K562 (cell line): ENCODE results near the gene SCFD1. TPM values are rescaled to one million over a fixed set of nuclear protein-coding genes. Genes with fewer than 3 reads are reported as not detected.

Experiments used
- ATAC-seq: fragments of 200-7000 bp; cut with Tn5 transposase; 3 replicates; pipeline ENCODE4 v1.9.1; 2020; ENCODE audit warnings: moderate library complexity
- Bru-seq: library from RNA; stranded (reverse); fragments of 400-500 nt; gene quantifications from one replicate; lab custom pipeline; 2021; lab: Mats Ljungman, UMichigan
- BruChase-seq, 2 experiments: library from RNA; stranded (reverse); fragments of 400-500 nt; gene quantifications; one replicate each; lab custom pipeline; 2021; lab: Mats Ljungman, UMichigan
- BruUV-seq: library from RNA; stranded (reverse); fragments of 400-500 nt; replicated peaks from 2 replicates; lab custom pipeline; 2021; lab: Mats Ljungman, UMichigan
- CTCF ChIA-PET: fragments of 300-600 bp; formaldehyde crosslinking; extraction: SDS; loops from one replicate; lab custom pipeline; 2021; ENCODE audit warnings: low intra/inter-chr PET ratio; lab: Yijun Ruan, JAX
- POLR2A ChIA-PET: fragments of 300-600, 350-650 bp; sonication (Branson Sonifier 250); formaldehyde crosslinking; extraction: SDS; loops from one replicate; lab custom pipeline; 2021; ENCODE audit warnings: antibody characterized with exemption, inconsistent platforms; lab: Yijun Ruan, JAX
- DNase-seq, 4 experiments: peaks; one replicate each; pipeline versions ENCODE4 v3.0.0 to v3.0.0-alpha.2; 2011 to 2018; ENCODE audit warnings: low spot score in 3 of 4, mixed read lengths in 3 of 4; ENCODE audit errors: extremely low read depth in 1 of 4
- FAIRE-seq: peaks from 2 replicates; lab custom pipeline; 2011; peaks lifted over from hg19 to GRCh38; lab: Jason Lieb, UNC
- H2AFZ ChIP-seq: 2 replicates; pipeline ENCODE4 v1.6.0; 2011; ENCODE audit warnings: low read depth, low read length, control low read depth, inconsistent platforms
- H3K27ac ChIP-seq: fragments of 200-600 bp; 3 replicates; pipeline ENCODE4 v1.8.0; 2011; ENCODE audit warnings: low read depth, mild to moderate bottlenecking, control low read depth, inconsistent platforms, low read length, moderate library complexity, mixed read lengths; ENCODE audit errors: extremely low read depth
- H3K27me3 ChIP-seq, 2 experiments: fragments of 300-600 bp in 1 of 2; 2 replicates in 1 of 2; 3 replicates in 1 of 2; pipeline versions ENCODE4 v1.6.0 to v1.8.0; 2011; ENCODE audit warnings: inconsistent platforms in 2 of 2, low read length in 2 of 2, mild to moderate bottlenecking in 1 of 2, mixed read lengths in 1 of 2, moderate library complexity in 1 of 2; ENCODE audit not compliant: control insufficient read depth in 2 of 2, insufficient read depth in 2 of 2
- H3K36me3 ChIP-seq: fragments of 300-600 bp; 3 replicates; pipeline ENCODE4 v1.8.0; 2011; ENCODE audit warnings: mild to moderate bottlenecking, low read length, inconsistent platforms; ENCODE audit not compliant: control insufficient read depth, insufficient read depth
- H3K4me1 ChIP-seq, 2 experiments: fragments of 200-600 bp in 1 of 2; replicated peaks in 1 of 2; 2 replicates in 1 of 2; 3 replicates in 1 of 2; pipeline versions ENCODE4 v1.5.1 to v1.8.0; 2011; ENCODE audit warnings: inconsistent platforms in 2 of 2, low read length in 2 of 2, mild to moderate bottlenecking in 1 of 2, mixed read lengths in 1 of 2, moderate library complexity in 1 of 2; ENCODE audit not compliant: control insufficient read depth in 2 of 2, insufficient read depth in 2 of 2
- H3K4me2 ChIP-seq: 2 replicates; pipeline ENCODE4 v1.6.1; 2011; ENCODE audit warnings: low read length, control low read depth, inconsistent platforms, mixed read lengths; ENCODE audit not compliant: insufficient read depth
- H3K4me3 ChIP-seq: fragments of 200-600 bp; sonication (generic), shearing (Covaris generic); 2 replicates; pipeline ENCODE4 v1.5.1; 2016; ENCODE audit warnings: control low read depth, inconsistent platforms
- H3K79me2 ChIP-seq: fragments of 200-600 bp; 3 replicates; pipeline ENCODE4 v1.8.0; 2011; ENCODE audit warnings: low read length, inconsistent platforms; ENCODE audit not compliant: control insufficient read depth, insufficient read depth
- H3K9ac ChIP-seq, 2 experiments: 2 replicates each; pipeline versions ENCODE4 v1.6.0 to v1.6.1; 2011; ENCODE audit warnings: low read depth in 2 of 2, low read length in 2 of 2, control low read depth in 1 of 2, inconsistent platforms in 1 of 2, mild to moderate bottlenecking in 1 of 2, mixed read lengths in 1 of 2; ENCODE audit not compliant: insufficient read depth in 1 of 2
- H3K9me1 ChIP-seq: one replicate; pipeline ENCODE4 v1.6.0; 2011; ENCODE audit warnings: inconsistent platforms, mild to moderate bottlenecking, low read length, moderate library complexity; ENCODE audit not compliant: control insufficient read depth, insufficient read depth
- H3K9me3 ChIP-seq: replicated peaks from 2 replicates; pipeline ENCODE4 v1.5.1; 2011; ENCODE audit warnings: low read depth, low read length, inconsistent platforms; ENCODE audit not compliant: control insufficient read depth, insufficient read depth
- H4K20me1 ChIP-seq: replicated peaks from 2 replicates; pipeline ENCODE4 v1.6.1; 2011; ENCODE audit warnings: low read length, inconsistent platforms, mixed read lengths; ENCODE audit not compliant: control insufficient read depth, insufficient read depth
- ATF3 ChIP-seq, 2 experiments: fragments of 450-650 bp in 1 of 2; sonication (generic) in 1 of 2; formaldehyde crosslinking in 1 of 2; IDR thresholded peaks in 1 of 2; conservative IDR thresholded peaks in 1 of 2; 2 replicates each; pipeline versions ENCODE4 v1.6.1 to v1.8.1; 2016 to 2023; ENCODE audit warnings: mild to moderate bottlenecking in 2 of 2, moderate library complexity in 2 of 2, inconsistent platforms in 1 of 2, missing genetic modification reagents in 1 of 2
- CCNT2 ChIP-seq: IDR thresholded peaks from 2 replicates; pipeline ENCODE4 v1.6.1; 2011; ENCODE audit warnings: borderline replicate concordance, low read depth, mild to moderate bottlenecking, moderate library complexity, mixed read lengths, low read length; ENCODE audit not compliant: insufficient read length; ENCODE audit errors: extremely low read depth
- IRF2 ChIP-seq: sonication (generic); formaldehyde crosslinking; IDR thresholded peaks from 2 replicates; pipeline ENCODE4 v1.8.1; 2022; ENCODE audit warnings: mild to moderate bottlenecking, missing genetic modification reagents
- NR4A1 ChIP-seq, 2 experiments: fragments of 250-450 bp in 1 of 2; fragments of 450-650 bp in 1 of 2; sonication (Bioruptor Pico) in 1 of 2; IDR thresholded peaks; 2 replicates each; pipeline versions ENCODE4 v1.4.0 to v1.6.1; 2016 to 2020; ENCODE audit warnings: mild to moderate bottlenecking in 2 of 2, missing compliant biosample characterization in 1 of 2, missing genetic modification characterization in 1 of 2, moderate library complexity in 1 of 2
- POLR3A ChIP-seq: IDR thresholded peaks from 2 replicates; pipeline ENCODE4 v1.6.1; 2011; ENCODE audit warnings: borderline replicate concordance, mild to moderate bottlenecking, moderate library complexity; ENCODE audit not compliant: insufficient read length, insufficient read depth; ENCODE audit errors: extremely low read depth
- ZFP36 ChIP-seq: fragments of 150-350 bp; IDR thresholded peaks from 2 replicates; pipeline ENCODE4 v1.6.1; 2018; ENCODE audit warnings: low read length, low read depth; ENCODE audit not compliant: partially characterized antibody
- ZKSCAN8 ChIP-seq: fragments of 200-800 bp; sonication (Bioruptor generic); IDR thresholded peaks from 2 replicates; pipeline ENCODE4 v1.6.1; 2016; ENCODE audit warnings: missing genetic modification characterization, missing compliant biosample characterization
- ZNF408 ChIP-seq: fragments of 250-450 bp; sonication (Bioruptor Pico); IDR thresholded peaks from 2 replicates; pipeline ENCODE4 v1.4.0; 2020; ENCODE audit warnings: low read depth, mild to moderate bottlenecking, moderate library complexity
- WGBS: fragments of 100-300 bp; shearing (Covaris generic); methylation state at CpG from one replicate; pipeline ENCODE4 v1.1.6; 2016; ENCODE audit warnings: low coverage, mixed read lengths; ENCODE audit not compliant: insufficient coverage; ENCODE audit errors: missing lambda C conversion rate; 5-methylcytosine and 5-hydroxymethylcytosine counted together
- in situ Hi-C: fragments of 300-500 bp; cut with MboI; formaldehyde crosslinking; loops from 4 replicates; pipeline ENCODE4 v1.15.0; 2018; ENCODE audit warnings: inconsistent platforms, mixed read lengths
- intact Hi-C: fragments of 100-400 bp; cut with micrococcal nuclease; formaldehyde crosslinking; loops from 2 replicates; pipeline ENCODE4 v1.14.2; 2022
- long read RNA-seq, 3 experiments: library from polyadenylated mRNA in 2 of 3; library from RNA in 1 of 3; unstranded in 2 of 3; stranded (forward) in 1 of 3; transcript quantifications; one replicate each; pipeline ENCODE4 v2.0.0, GENCODE V29; 2019 to 2022
- polyA minus RNA-seq, 3 experiments: library from RNA; depleted of rRNA, polyadenylated mRNA; stranded (reverse); fragments of >200 nt; gene quantifications; 2 replicates each; pipeline ENCODE4 v1.2.3, GENCODE V29; 2011
- polyA plus RNA-seq, 8 experiments: library from polyadenylated mRNA; depleted of rRNA in 4 of 8; stranded (reverse) in 5 of 8; unstranded in 3 of 8; fragments of >200 nt; fragmentation: Nextera tagmentation in 2 of 8; fragmentation: Illumina TruSeq in 1 of 8; extraction: Ambion mirVana in 2 of 8; extraction: Trizol in 1 of 8; gene quantifications; 2 replicates each; pipeline versions ENCODE4 v1.2.1 to v1.2.3, GENCODE V29; 2011 to 2014; ENCODE audit warnings: inconsistent platforms in 1 of 8, missing spikeins in 1 of 8
- total RNA-seq, 7 experiments: library from RNA; depleted of rRNA in 6 of 7; stranded (reverse); fragments of >200 nt in 6 of 7; fragmentation: Illumina TruSeq in 2 of 7; extraction: Trizol in 2 of 7; gene quantifications; 2 replicates each; pipeline versions ENCODE4 v1.2.1 to v1.2.3, GENCODE V29; 2011 to 2021; ENCODE audit warnings: low replicate concordance in 1 of 7

The SCFD1 gene, protein sequence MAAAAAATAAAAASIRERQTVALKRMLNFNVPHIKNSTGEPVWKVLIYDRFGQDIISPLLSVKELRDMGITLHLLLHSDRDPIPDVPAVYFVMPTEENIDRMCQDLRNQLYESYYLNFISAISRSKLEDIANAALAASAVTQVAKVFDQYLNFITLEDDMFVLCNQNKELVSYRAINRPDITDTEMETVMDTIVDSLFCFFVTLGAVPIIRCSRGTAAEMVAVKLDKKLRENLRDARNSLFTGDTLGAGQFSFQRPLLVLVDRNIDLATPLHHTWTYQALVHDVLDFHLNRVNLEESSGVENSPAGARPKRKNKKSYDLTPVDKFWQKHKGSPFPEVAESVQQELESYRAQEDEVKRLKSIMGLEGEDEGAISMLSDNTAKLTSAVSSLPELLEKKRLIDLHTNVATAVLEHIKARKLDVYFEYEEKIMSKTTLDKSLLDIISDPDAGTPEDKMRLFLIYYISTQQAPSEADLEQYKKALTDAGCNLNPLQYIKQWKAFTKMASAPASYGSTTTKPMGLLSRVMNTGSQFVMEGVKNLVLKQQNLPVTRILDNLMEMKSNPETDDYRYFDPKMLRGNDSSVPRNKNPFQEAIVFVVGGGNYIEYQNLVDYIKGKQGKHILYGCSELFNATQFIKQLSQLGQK
- 85.0 and 349 TPM in 2 replicates for total RNA-seq (2011; cell fraction: chromatin; rRNA removed; ENCODE audit: low replicate concordance)
- 36.5 and 54.1 TPM in 2 replicates for total RNA-seq (2011; cell fraction: nucleolus; rRNA removed)
- 106 and 172 TPM in 2 replicates for total RNA-seq (2011; cell fraction: nucleoplasm; rRNA removed)
- 46.7 and 49.6 TPM in 2 replicates for total RNA-seq (2014; rRNA removed)
- total RNA-seq (2014; rRNA removed; fragmentation: Illumina TruSeq; extraction: Trizol) = 94.2 and 96.0 TPM in 2 replicates
- total RNA-seq (2015; rRNA removed; fragmentation: Illumina TruSeq; extraction: Trizol) = 64.0 and 75.2 TPM in 2 replicates
- 54.6 and 56.9 TPM in 2 replicates for total RNA-seq (2021)
- polyA plus RNA-seq (2011; rRNA removed) = 83.5 and 112 TPM in 2 replicates
- polyA plus RNA-seq (2011; cell fraction: cytosol; rRNA removed) = 17.1 and 34.0 TPM in 2 replicates
- 29.6 and 54.3 TPM in 2 replicates for polyA plus RNA-seq (2011; cell fraction: nucleus; rRNA removed)
- 49.4 and 60.8 TPM in 2 replicates for polyA plus RNA-seq (2012)
- polyA plus RNA-seq (2014; fragmentation: Illumina TruSeq; extraction: Trizol) = 54.0 and 60.1 TPM in 2 replicates
- polyA plus RNA-seq (2014; fragmentation: Nextera tagmentation; extraction: Ambion mirVana) = 10 to 100 TPM; 75.8 to 86.8 TPM
- 48.9 and 81.3 TPM in 2 replicates for polyA plus RNA-seq (2014; rRNA removed)
- 148 and 150 TPM in 2 replicates for polyA minus RNA-seq (2011; rRNA and poly(A)+ RNA removed)
- polyA minus RNA-seq (2011; cell fraction: cytosol; rRNA and poly(A)+ RNA removed) = 23.0 and 33.3 TPM in 2 replicates
- 62.7 and 127 TPM in 2 replicates for polyA minus RNA-seq (2011; cell fraction: nucleus; rRNA and poly(A)+ RNA removed)
- percentile 82 among the genes with signal in this experiment for Bru-seq, nascent RNA
- BruChase-seq, experiment 1, labeled RNA remaining after a 2-hour chase = percentile 89 among the genes with signal in this experiment
- BruChase-seq, experiment 2, labeled RNA remaining after a 6-hour chase = percentile 87 among the genes with signal in this experiment
- long read RNA-seq, experiment 1, transcript SCFD1-203 (25 exons, 2,359 nt) = major isoform, 84 of 156 reads
- long read RNA-seq, experiment 1, transcript SCFD1-207 (24 exons, 2,058 nt) = minor isoform, 19 of 156 reads
- long read RNA-seq, experiment 1, partial matches to known transcripts = 17 of 156 reads
- long read RNA-seq, experiment 1, other reads (novel, unspliced or antisense) = 32 of 156 reads
- long read RNA-seq, experiment 2, transcript SCFD1-203 (25 exons, 2,359 nt) = major isoform, 22 of 56 reads
- long read RNA-seq, experiment 2, partial matches to known transcripts = 22 of 56 reads
- long read RNA-seq, experiment 2, other reads (novel, unspliced or antisense) = 5 of 56 reads
- long read RNA-seq, experiment 3, transcript SCFD1-203 (25 exons, 2,359 nt) = major isoform, 31 of 51 reads
- long read RNA-seq, experiment 3, transcript SCFD1-207 (24 exons, 2,058 nt) = minor isoform, 5 of 51 reads
- long read RNA-seq, experiment 3, partial matches to known transcripts = 13 of 51 reads
- long read RNA-seq, experiment 3, other reads (novel, unspliced or antisense) = 2 of 51 reads

DNA sequence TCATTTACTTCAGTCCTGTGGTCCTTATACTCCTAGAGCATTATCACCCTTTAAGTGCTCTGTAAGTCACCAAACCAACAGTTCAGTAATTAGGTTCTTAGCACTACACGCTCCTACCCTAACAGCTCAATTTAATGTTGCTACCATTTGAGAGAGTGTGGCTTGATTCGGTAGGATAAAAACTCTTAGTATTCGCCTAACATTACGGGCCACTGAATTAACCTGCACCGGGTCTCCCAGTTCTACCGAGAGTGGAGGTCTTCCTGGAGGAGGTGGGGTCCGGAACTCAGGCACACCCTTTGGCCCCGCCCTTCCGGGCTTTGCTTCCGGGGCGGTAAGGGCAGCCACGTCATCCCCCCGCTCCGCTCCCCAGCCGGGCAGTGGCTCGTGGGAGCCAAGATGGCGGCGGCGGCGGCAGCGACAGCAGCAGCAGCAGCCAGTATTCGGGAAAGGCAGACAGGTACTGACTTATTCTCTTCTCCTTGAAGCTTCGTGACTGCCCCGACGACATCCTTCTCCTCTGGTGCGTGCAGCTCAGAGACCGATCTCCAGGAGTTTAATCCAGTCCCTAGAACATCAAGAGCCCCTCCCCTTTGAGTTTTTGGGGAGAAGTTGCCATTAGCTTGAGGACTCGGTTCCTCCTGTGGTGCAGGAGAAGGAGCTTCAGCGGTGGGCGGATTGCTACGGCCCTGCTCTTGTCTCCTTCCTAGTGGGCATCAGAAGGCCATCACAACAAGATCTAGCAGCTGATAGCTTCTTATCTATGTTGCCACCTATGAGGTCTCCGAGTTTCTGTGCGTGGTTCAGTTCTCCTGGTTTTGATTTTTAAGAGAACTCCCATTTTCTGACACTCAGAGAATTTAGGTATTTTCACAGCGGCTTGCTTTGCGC, at the start of gene SCFD1:
Gene SCFD1 (plus strand): TSS at position 380 of the 891 bp plus-strand sequence. CDS start 20 bp downstream, at position 400.
- Histone ChIP-seq H3K9me1 (no peaks in the 10 kb centered on the region), H4K20me1 (no peaks in the 10 kb centered on the region; the same call in 1 of the 2 replicates), H3K4me3 (peak within 1 kb of the TSS; percentile 79), H3K4me1 (peaks cover 0 to 9% of the 10 kb centered on the region in 2 experiments; a peak in 4 of 5 replicates), H3K9me3 (no peaks in the 10 kb centered on the region; the same call in 1 of the 2 replicates), H3K4me2 (peak within 1 kb of the TSS; percentile 96), H3K27ac (peak within 1 kb of the TSS; percentile 98), H3K79me2 (peaks cover 53% of the 10 kb centered on the region), H3K9ac (peak within 1 kb of the TSS; percentile 92 to 95), H3K27me3 (no peaks in the 10 kb centered on the region), H3K36me3 (peaks cover 29% of the 10 kb centered on the region), H2AFZ (peak within 1 kb of the TSS; percentile 94)
- ATAC-seq (peak; percentile 95), FAIRE-seq (no peak), DNase-seq (peak; percentile 81 to 92 (median 85))
- in situ Hi-C loops = no loop called here
- intact Hi-C loops = no loop called here
- CTCF ChIA-PET = no interaction called here
- WGBS = under 1% methylated on average over 31 of the region's 35 CpGs
- TSS peak; percentile 44 for BruUV-seq
- POLR2A ChIA-PET = interaction anchor here (0.5 to 2.1 kb wide), 8 partner anchors 9 to 1215 kb away, joined by 3 to 7 read pairs (median 4); no protein-coding TSS in a partner anchor
- TF ChIP-seq IRF2 (CRISPR knock-in tag) (no peak), POLR3A (no peak), ZKSCAN8 (CRISPR knock-in tag) (no peak), ZNF408 (CRISPR knock-in tag) (no peak), NR4A1 (CRISPR knock-in tag; IDR thresholded peaks at IDR 0.05) (0 out of 2 replicates have a peak, but pooled peaks have one; percentile 35), NR4A1 (tag; IDR thresholded peaks at IDR 0.05) (no peak), ZFP36 (peak; percentile 100), CCNT2 (peak; percentile 78), ATF3 (IDR thresholded peaks at IDR 0.05) (peak; percentile 65), ATF3 (CRISPR knock-in tag; conservative IDR thresholded peaks at IDR 0.05) (no peak)
